HCT116 (cell line): ENCODE results near the gene XYLT1. TPM values are rescaled to one million over a fixed set of nuclear protein-coding genes. Genes with fewer than 3 reads are reported as not detected.

ENCODE experiments used
- ATAC-seq: fragments of 200-7000 bp; cut with Tn5 transposase; 2 replicates; pipeline ENCODE4 v1.9.1; 2020; ENCODE audit warnings: mild to moderate bottlenecking, moderate library complexity
- BruUV-seq: library from RNA; stranded (reverse); fragments of 400-500 nt; replicated peaks from 2 replicates; lab custom pipeline; 2021; lab: Mats Ljungman, UMichigan
- CTCF ChIA-PET: fragments of 300-600 bp; sonication (Branson Sonifier 250); formaldehyde crosslinking; loops from one replicate; lab custom pipeline; 2021; ENCODE audit warnings: antibody characterized with exemption; lab: Charles Lee
- POLR2A ChIA-PET: fragments of 300-600, 350-600 bp; sonication (Branson Sonifier 250); formaldehyde crosslinking; loops from one replicate; lab custom pipeline; 2021; ENCODE audit warnings: antibody characterized with exemption; lab: Charles Lee
- RAD21 ChIA-PET, 2 experiments: fragments of 300-600 bp; sonication (Branson Sonifier 250); formaldehyde crosslinking; loops; one replicate each; lab custom pipeline; 2023; ENCODE audit warnings: low total read pairs in 2 of 2; ENCODE audit not compliant: uncharacterized antibody in 2 of 2, unreplicated experiment in 2 of 2, low non-redundant PET in 1 of 2; lab: Charles Lee
- DNase-seq: peaks from one replicate; pipeline ENCODE4 v3.0.0-alpha.2; 2010; ENCODE audit warnings: low read depth, low spot score
- H2AFZ ChIP-seq: fragments of 200-600 bp; shearing (Covaris generic), sonication (generic); 2 replicates; pipeline ENCODE4 v1.6.1; 2017; ENCODE audit warnings: low read depth, mixed run types, mixed read lengths, antibody characterized with exemption, low read length; ENCODE audit not compliant: poor library complexity, severe bottlenecking
- H3K27ac ChIP-seq: 2 replicates; pipeline ENCODE4 v1.5.1; 2012; ENCODE audit warnings: low read depth, low read length
- H3K27me3 ChIP-seq: fragments of 200-600 bp; sonication (generic); 2 replicates; pipeline ENCODE4 v1.6.1; 2016; ENCODE audit warnings: mixed run types, low read length, mixed read lengths; ENCODE audit not compliant: insufficient read depth
- H3K36me3 ChIP-seq, 2 experiments: fragments of 200-500 bp in 1 of 2; fragments of 200-600 bp in 1 of 2; sonication (Bioruptor generic) in 1 of 2; sonication (generic) in 1 of 2; 2 replicates each; pipeline versions ENCODE4 v1.5.1 to v1.6.1; 2014 to 2016; ENCODE audit warnings: low read length in 2 of 2, inconsistent platforms in 1 of 2, mixed read lengths in 1 of 2, mixed run types in 1 of 2; ENCODE audit not compliant: insufficient read depth in 2 of 2, control insufficient read depth in 1 of 2
- H3K4me1 ChIP-seq, 2 experiments: fragments of 200-600 bp in 1 of 2; sonication (generic) in 1 of 2; 2 replicates each; pipeline versions ENCODE4 v1.5.1 to v1.6.1; 2012 to 2017; ENCODE audit warnings: low read length in 2 of 2, inconsistent platforms in 1 of 2, mild to moderate bottlenecking in 1 of 2, mixed read lengths in 1 of 2, mixed run types in 1 of 2, moderate library complexity in 1 of 2; ENCODE audit not compliant: insufficient read depth in 2 of 2, control insufficient read depth in 1 of 2
- H3K4me2 ChIP-seq: fragments of 200-600 bp; sonication (generic); 2 replicates; pipeline ENCODE4 v1.6.1; 2017; ENCODE audit warnings: mixed run types, low read length, mixed read lengths
- H3K4me3 ChIP-seq, 2 experiments: fragments of 200-600 bp in 1 of 2; sonication (generic) in 1 of 2; replicated peaks in 1 of 2; 2 replicates each; pipeline ENCODE4 v1.5.1; 2011 to 2016; ENCODE audit warnings: low read length in 2 of 2, control low read depth in 1 of 2, low read depth in 1 of 2, mild to moderate bottlenecking in 1 of 2, mixed read lengths in 1 of 2, mixed run types in 1 of 2
- H3K79me2 ChIP-seq: fragments of 200-600 bp; sonication (generic); 2 replicates; pipeline ENCODE4 v1.6.1; 2017; ENCODE audit warnings: mild to moderate bottlenecking, mixed run types, low read length, moderate library complexity, mixed read lengths; ENCODE audit not compliant: insufficient read depth
- H3K9ac ChIP-seq: fragments of 200-600 bp; sonication (generic); 2 replicates; pipeline ENCODE4 v1.6.1; 2016; ENCODE audit warnings: low read length, mixed read lengths
- H3K9me2 ChIP-seq: fragments of 200-600 bp; sonication (generic), shearing (Covaris generic); 2 replicates; pipeline ENCODE4 v1.6.1; 2017; ENCODE audit warnings: mixed run types, mild to moderate bottlenecking, moderate library complexity; ENCODE audit not compliant: insufficient read depth
- H3K9me3 ChIP-seq, 2 experiments: fragments of 200-500 bp in 1 of 2; fragments of 200-600 bp in 1 of 2; sonication (Bioruptor generic) in 1 of 2; sonication (generic) in 1 of 2; 2 replicates each; pipeline ENCODE4 v1.6.1; 2014 to 2017; ENCODE audit warnings: low read length in 2 of 2, mixed read lengths in 2 of 2, inconsistent platforms in 1 of 2, low read depth in 1 of 2, mild to moderate bottlenecking in 1 of 2, mixed run types in 1 of 2, moderate library complexity in 1 of 2; ENCODE audit not compliant: control insufficient read depth in 1 of 2, insufficient read depth in 1 of 2
- H4K20me1 ChIP-seq: fragments of 200-600 bp; sonication (generic), shearing (Covaris generic); 2 replicates; pipeline ENCODE4 v1.6.1; 2017; ENCODE audit warnings: mixed run types, mild to moderate bottlenecking, moderate library complexity; ENCODE audit not compliant: insufficient read depth
- CTCF ChIP-seq, 3 experiments: fragments of 200-600 bp in 1 of 3; sonication (generic) in 1 of 3; IDR thresholded peaks in 2 of 3; conservative IDR thresholded peaks in 1 of 3; 2 replicates each; pipeline ENCODE4 v1.5.1; 2012 to 2017; ENCODE audit warnings: low read depth in 2 of 3, low read length in 2 of 3, antibody characterized with exemption in 1 of 3, borderline replicate concordance in 1 of 3, control low read depth in 1 of 3, mild to moderate bottlenecking in 1 of 3, mixed read lengths in 1 of 3, mixed run types in 1 of 3, moderate library complexity in 1 of 3; ENCODE audit not compliant: insufficient read depth in 1 of 3
- ELF1 ChIP-seq: IDR thresholded peaks from 2 replicates; pipeline ENCODE4 v1.6.1; 2012; ENCODE audit warnings: low read depth, borderline replicate concordance
- FOSL1 ChIP-seq: IDR thresholded peaks from 2 replicates; pipeline ENCODE4 v1.6.1; 2012; ENCODE audit warnings: low read depth
- JUND ChIP-seq: IDR thresholded peaks from 2 replicates; pipeline ENCODE4 v1.6.1; 2012
- POLR2AphosphoS5 ChIP-seq: IDR thresholded peaks from 2 replicates; pipeline ENCODE4 v1.6.1; 2011; ENCODE audit warnings: mild to moderate bottlenecking, low read depth, low read length, moderate library complexity
- RAD21 ChIP-seq: IDR thresholded peaks from 2 replicates; pipeline ENCODE4 v1.6.1; 2012; ENCODE audit warnings: low read depth, mild to moderate bottlenecking
- REST ChIP-seq: IDR thresholded peaks from 2 replicates; pipeline ENCODE4 v1.6.1; 2012; ENCODE audit warnings: low read depth
- SP1 ChIP-seq: IDR thresholded peaks from 2 replicates; pipeline ENCODE4 v1.6.1; 2012; ENCODE audit warnings: low read depth
- SRF ChIP-seq: IDR thresholded peaks from 2 replicates; pipeline ENCODE4 v1.6.1; 2012; ENCODE audit warnings: low read depth
- YY1 ChIP-seq: IDR thresholded peaks from 2 replicates; pipeline ENCODE4 v1.6.1; 2011; ENCODE audit warnings: low read length, low read depth, moderate library complexity, mild to moderate bottlenecking; ENCODE audit not compliant: insufficient replicate concordance; ENCODE audit errors: extremely low read depth
- ZBTB33 ChIP-seq: IDR thresholded peaks from 2 replicates; pipeline ENCODE4 v1.6.1; 2011; ENCODE audit warnings: mild to moderate bottlenecking, low read length, moderate library complexity; ENCODE audit not compliant: insufficient replicate concordance; ENCODE audit errors: extremely low read depth
- ZNF274 ChIP-seq: fragments of 200-500 bp; sonication (Bioruptor generic); IDR thresholded peaks from 2 replicates; pipeline ENCODE4 v1.6.1; 2014; ENCODE audit warnings: mild to moderate bottlenecking, low read depth, low read length, inconsistent platforms
- intact Hi-C: fragments of 100-400 bp; cut with micrococcal nuclease; formaldehyde crosslinking; loops from 2 replicates; pipeline ENCODE4 v1.10.0; 2022
- total RNA-seq: library from RNA; stranded (reverse); gene quantifications from one replicate; pipeline ENCODE4 v1.2.1, GENCODE V29; 2021; ENCODE audit not compliant: unreplicated experiment

Gene XYLT1
- total RNA-seq, 1 experiment from 2014 or later, result 4.5 TPM

GRCh38 chr16:17330044-17330443 lies 140.7 kb downstream of the XYLT1 start:
- no peak for DNase-seq
- Histone ChIP-seq H3K9me2 (no peaks in the 10 kb centered on the region), H3K79me2 (no peaks in the 10 kb centered on the region), H3K9ac (no peak overlapping the region), H3K27ac (no peak overlapping the region), H3K9me3 (no peaks in the 10 kb centered on the region), H3K27me3 (no peaks in the 10 kb centered on the region), H3K4me1 (no peaks in the 10 kb centered on the region), H3K4me3 (no peak overlapping the region), H3K36me3 (no peaks in the 10 kb centered on the region), H2AFZ (no peak overlapping the region), H4K20me1 (no peaks in the 10 kb centered on the region), H3K4me2 (no peak overlapping the region)
- no peak for ATAC-seq
- ChIA-PET CTCF (no interaction called here), RAD21 (no interaction called here), POLR2A (no interaction called here)
- TF ChIP-seq REST, result no peak
- intact Hi-C loops, result no loop called here
- BruUV-seq, result no TSS peak

- no peaks in the 10 kb centered on the region for H3K4me1 ChIP-seq
- no peaks in the 10 kb centered on the region for H3K9me2 ChIP-seq
- intact Hi-C loops, result no loop called here
- no peak overlapping the region for H3K4me3 ChIP-seq
- H4K20me1 ChIP-seq, result no peaks in the 10 kb centered on the region
- RAD21 ChIA-PET, result no interaction called here
- H3K27ac ChIP-seq, result no peak overlapping the region
- no peaks in the 10 kb centered on the region for H3K36me3 ChIP-seq
- BruUV-seq, result no TSS peak
- no peaks in the 10 kb centered on the region for H3K27me3 ChIP-seq
- no peaks in the 10 kb centered on the region for H3K9me3 ChIP-seq
- no peak overlapping the region for H2AFZ ChIP-seq
- DNase-seq, result no peak
- no peaks in the 10 kb centered on the region for H3K79me2 ChIP-seq
- no peak overlapping the region for H3K9ac ChIP-seq
- CTCF ChIA-PET, result no interaction called here
- H3K4me2 ChIP-seq, result no peak overlapping the region
- ATAC-seq, result no peak
- POLR2A ChIA-PET, result no interaction called here
- TF ChIP-seq POLR2AphosphoS5, result no peak
- TF ChIP-seq RAD21, result no peak
- no peak for TF ChIP-seq JUND
- TF ChIP-seq SRF, result no peak
- no peak for TF ChIP-seq YY1
- TF ChIP-seq SP1, result no peak
- no peak for TF ChIP-seq ELF1
- TF ChIP-seq FOSL1, result no peak
- no peak for TF ChIP-seq CTCF (IDR thresholded peaks at IDR 0.05 in 2 of 3, conservative IDR thresholded peaks at IDR 0.05 in 1 of 3; ENCODE audit: borderline replicate concordance in 1 of 3, insufficient read depth in 1 of 3, low read depth in 2 of 3, low read length in 2 of 3)
- no peak for TF ChIP-seq ZBTB33
- TF ChIP-seq ZNF274, result no peak
Observed at GRCh38 chr16:17329391-17329790, 141.4 kb downstream of the XYLT1 start.
